GM21825 (cell line): ENCODE data around the gene WNT9A.

ENCODE experiments used
- ATAC-seq: cut with Tn5 transposase; IDR thresholded peaks from one replicate; pipeline ENCODE4 v1.9.1; 2021; ENCODE audit warnings: mild to moderate bottlenecking, moderate library complexity; ENCODE audit not compliant: unreplicated experiment

The WNT9A gene

GRCh38 chr1:227900571-227901051 lies 47.1 kb downstream of the WNT9A start:
- no peak for ATAC-seq

GRCh38 chr1:227899820-227900449 lies 47.8 kb downstream of the WNT9A start:
- no peak for ATAC-seq

- no peak for ATAC-seq
Measured at GRCh38 chr1:227899141-227899819, 48.5 kb downstream of the WNT9A start.

GRCh38 chr1:227898502-227899140 lies 49.1 kb downstream of the WNT9A start:
- ATAC-seq: no peak

- ATAC-seq: no peak
Measured at GRCh38 chr1:227897704-227898438, 49.9 kb downstream of the WNT9A start.

- ATAC-seq: no peak
Measured at GRCh38 chr1:227896710-227897655, 50.7 kb downstream of the WNT9A start.

- no peak for ATAC-seq
Measured at GRCh38 chr1:227895828-227896685, 51.7 kb downstream of the WNT9A start.

GRCh38 chr1:227894831-227895451 lies 52.8 kb downstream of the WNT9A start:
- ATAC-seq: no peak

GRCh38 chr1:227893949-227894721 lies 53.6 kb downstream of the WNT9A start:
- no peak for ATAC-seq

- ATAC-seq: no peak
Measured at GRCh38 chr1:227893300-227893948, 54.3 kb downstream of the WNT9A start.

GRCh38 chr1:227892489-227893299 lies 55.0 kb downstream of the WNT9A start:
- no peak for ATAC-seq

- no peak for ATAC-seq
Measured at GRCh38 chr1:227891955-227892488, 55.7 kb downstream of the WNT9A start.

- no peak for ATAC-seq
Measured at GRCh38 chr1:227891223-227891954, 56.3 kb downstream of the WNT9A start.

- no peak for ATAC-seq
Measured at GRCh38 chr1:227890451-227891222, 57.1 kb downstream of the WNT9A start.

- no peak for ATAC-seq
Measured at GRCh38 chr1:227889863-227890405, 57.8 kb downstream of the WNT9A start.
